NB4 (cell line): ENCODE results near the gene EIF1.

ENCODE experiments used
- MYC ChIP-seq: IDR thresholded peaks from 2 replicates; pipeline ENCODE4 v1.6.1; 2011; ENCODE audit warnings: low read depth, low read length
- POLR2A ChIP-seq: IDR thresholded peaks from 2 replicates; pipeline ENCODE4 v1.6.1; 2011; ENCODE audit warnings: mild to moderate bottlenecking; ENCODE audit not compliant: insufficient read length; ENCODE audit errors: extremely low read depth
- TF ChIP-seq, protein P1 (sequence below): IDR thresholded peaks from one replicate; pipeline ENCODE4 v1.5.1; 2012; ENCODE audit warnings: low read depth, low read length

GRCh38 chr17:41651625-41652460 lies 36.8 kb upstream of the EIF1 start:
- TF ChIP-seq, protein P1, sequence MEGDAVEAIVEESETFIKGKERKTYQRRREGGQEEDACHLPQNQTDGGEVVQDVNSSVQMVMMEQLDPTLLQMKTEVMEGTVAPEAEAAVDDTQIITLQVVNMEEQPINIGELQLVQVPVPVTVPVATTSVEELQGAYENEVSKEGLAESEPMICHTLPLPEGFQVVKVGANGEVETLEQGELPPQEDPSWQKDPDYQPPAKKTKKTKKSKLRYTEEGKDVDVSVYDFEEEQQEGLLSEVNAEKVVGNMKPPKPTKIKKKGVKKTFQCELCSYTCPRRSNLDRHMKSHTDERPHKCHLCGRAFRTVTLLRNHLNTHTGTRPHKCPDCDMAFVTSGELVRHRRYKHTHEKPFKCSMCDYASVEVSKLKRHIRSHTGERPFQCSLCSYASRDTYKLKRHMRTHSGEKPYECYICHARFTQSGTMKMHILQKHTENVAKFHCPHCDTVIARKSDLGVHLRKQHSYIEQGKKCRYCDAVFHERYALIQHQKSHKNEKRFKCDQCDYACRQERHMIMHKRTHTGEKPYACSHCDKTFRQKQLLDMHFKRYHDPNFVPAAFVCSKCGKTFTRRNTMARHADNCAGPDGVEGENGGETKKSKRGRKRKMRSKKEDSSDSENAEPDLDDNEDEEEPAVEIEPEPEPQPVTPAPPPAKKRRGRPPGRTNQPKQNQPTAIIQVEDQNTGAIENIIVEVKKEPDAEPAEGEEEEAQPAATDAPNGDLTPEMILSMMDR: no peak
- TF ChIP-seq MYC: no peak
- no peak for TF ChIP-seq POLR2A
